Lower leg skin (tissue), 4 donors: Measurements from ENCODE around the gene NAP1L1. TPM values are rescaled to one million over a fixed set of nuclear protein-coding genes. Genes with fewer than 3 reads are reported as not detected.

Experiments
- DNase-seq, 2 donors: peaks; one replicate each; pipeline ENCODE4 v3.0.0-alpha.2; 2019; ENCODE audit warnings: low spot score in 2 of 2
- H3K4me3 ChIP-seq: fragments of 200-600 bp; sonication (generic); 2 replicates; pipeline ENCODE4 v1.5.1; 2017; ENCODE audit warnings: mild to moderate bottlenecking, low read depth; ENCODE audit not compliant: poor library complexity, severe bottlenecking
- CTCF ChIP-seq, 3 donors: fragments of 450-650 bp; IDR thresholded peaks; one replicate each; pipeline ENCODE4 v1.5.1; 2016; ENCODE audit warnings: antibody characterized with exemption in 3 of 3, mild to moderate bottlenecking in 3 of 3, moderate library complexity in 2 of 3
- POLR2A ChIP-seq, 2 donors: fragments of 450-650 bp; IDR thresholded peaks; one replicate each; pipeline ENCODE4 v1.6.1; 2016 to 2017; ENCODE audit warnings: antibody characterized with exemption in 2 of 2, mild to moderate bottlenecking in 1 of 2, moderate library complexity in 1 of 2
- WGBS, 2 donors: methylation state at CpG; one replicate each; pipeline ENCODE4 v1.1.5; 2018; 5-methylcytosine and 5-hydroxymethylcytosine counted together
- intact Hi-C: fragments of 100-400 bp; cut with DNase I; formaldehyde crosslinking; loops from one replicate; pipeline ENCODE4 v1.15.0; 2023; ENCODE audit warnings: low total_unique reads
- total RNA-seq, 4 donors: library from RNA; depleted of rRNA; stranded (reverse); fragments of >200 nt; gene quantifications; one replicate each; pipeline ENCODE4 v1.1.0, GENCODE V29; 2016

NAP1L1 gene
- total RNA-seq, 4 donors from 2014 or later = 150 to 198 (median 179) TPM

GRCh38 chr12:76013603-76014002 is 70.9 kb downstream of the NAP1L1 start:
- intact Hi-C loops = no loop called here
- DNase-seq = no peak
- no peak overlapping the region for H3K4me3 ChIP-seq
- TF ChIP-seq POLR2A (IDR thresholded peaks at IDR 0.05) = no peak
- TF ChIP-seq CTCF (IDR thresholded peaks at IDR 0.05) = no peak
- 99 to 100% methylated on average over 4 of the region's 4 CpGs for WGBS, 2 donors

- no peak overlapping the region for H3K4me3 ChIP-seq
- intact Hi-C loops = no loop called here
- WGBS, 2 donors = 92 to 100% methylated on average over 4 of the region's 4 CpGs
- no peak for DNase-seq
- TF ChIP-seq POLR2A (IDR thresholded peaks at IDR 0.05) = no peak
- TF ChIP-seq CTCF (IDR thresholded peaks at IDR 0.05) = no peak
Measured at GRCh38 chr12:76012644-76013043, 71.8 kb downstream of the NAP1L1 start.

- DNase-seq = no peak
- no peak for TF ChIP-seq CTCF (IDR thresholded peaks at IDR 0.05)
- TF ChIP-seq POLR2A (IDR thresholded peaks at IDR 0.05) = no peak
- intact Hi-C loops = no loop called here
- WGBS, 2 donors = 50 to 57% methylated on average over 6 of the region's 6 CpGs
- H3K4me3 ChIP-seq = no peak overlapping the region
Measured at GRCh38 chr12:76010732-76011458, 73.6 kb downstream of the NAP1L1 start.

GRCh38 chr12:76008428-76008827 is 76.1 kb downstream of the NAP1L1 start:
- 92 to 93% methylated on average over 3 of the region's 3 CpGs for WGBS, 2 donors

GRCh38 chr12:76007640-76008039 is 76.8 kb downstream of the NAP1L1 start:
- no peak for DNase-seq
- intact Hi-C loops = no loop called here
- no peak overlapping the region for H3K4me3 ChIP-seq
- WGBS, 2 donors = 94 to 95% methylated on average over 8 of the region's 8 CpGs
- no peak for TF ChIP-seq POLR2A (IDR thresholded peaks at IDR 0.05)

More at GRCh38 chr12:76008428-76008827, 76.1 kb downstream of the NAP1L1 start:
- intact Hi-C loops = no loop called here
- H3K4me3 ChIP-seq = no peak overlapping the region
- no peak for DNase-seq
- TF ChIP-seq CTCF (IDR thresholded peaks at IDR 0.05) = no peak
- TF ChIP-seq POLR2A (IDR thresholded peaks at IDR 0.05) = no peak

GRCh38 chr12:76006028-76006925 is 78.2 kb downstream of the NAP1L1 start:
- H3K4me3 ChIP-seq = no peak overlapping the region
- no peak for TF ChIP-seq POLR2A (IDR thresholded peaks at IDR 0.05)
- TF ChIP-seq CTCF (IDR thresholded peaks at IDR 0.05) = no peak
- intact Hi-C loops = no loop called here
- WGBS, 2 donors = 85 to 88% methylated on average over 9 of the region's 9 CpGs
- no peak for DNase-seq
